ENCODE measurements around the gene EPHA7.

Gene EPHA7

DNA sequence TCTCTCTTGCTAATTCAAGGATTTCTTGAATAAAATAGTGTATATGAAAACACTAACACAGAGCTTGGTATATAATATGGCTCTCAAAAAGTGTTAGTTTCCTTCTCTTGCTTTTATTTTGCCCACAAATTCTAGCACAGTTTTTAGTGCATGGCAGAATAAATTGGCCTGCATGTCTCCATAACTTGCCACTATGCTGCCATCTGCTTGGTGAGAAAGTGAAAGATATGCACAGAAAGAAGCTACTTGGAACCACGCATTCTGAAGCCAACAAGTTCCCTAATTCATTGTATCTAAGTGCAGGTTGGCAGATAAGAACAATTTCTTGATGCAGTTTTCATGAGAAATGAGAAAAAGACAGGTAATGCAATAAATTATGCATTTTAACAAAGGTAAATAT is 101.2 kb downstream of the EPHA7 start:
- TF ChIP-seq ZFP41 (tag by site-specific recombination; IDR thresholded peaks at IDR 0.05; ENCODE audit: borderline replicate concordance) (no peak), ZNF2 (tag by site-specific recombination; IDR thresholded peaks at IDR 0.05) (no peak), ZNF292 (tag by site-specific recombination; IDR thresholded peaks at IDR 0.05; ENCODE audit: borderline replicate concordance, low read depth) (no peak), ZNF624 (tag by site-specific recombination; IDR thresholded peaks at IDR 0.05) (no peak), ZNF324 (tag by site-specific recombination; IDR thresholded peaks at IDR 0.05) (no peak), ZNF48 (tag by site-specific recombination; IDR thresholded peaks at IDR 0.05) (no peak)
- Histone ChIP-seq H3K4me1 (ENCODE audit: control insufficient read depth, insufficient read depth, low read length) (no peaks in the 10 kb centered on the region), H3K36me3 (ENCODE audit: control insufficient read depth in 2 of 2, insufficient read depth in 1 of 2, low read length in 2 of 2) (no peaks in the 10 kb centered on the region), H3K27ac (ENCODE audit: extremely low read depth, low read depth, low read length) (no peak overlapping the region), H3K4me3 (ENCODE audit: low read depth, low read length) (no peak overlapping the region), H3K9me3 (ENCODE audit: control insufficient read depth, insufficient read depth, low read depth, low read length) (no peaks in the 10 kb centered on the region)
- ChIA-PET POLR2A (interaction anchor here (1.2 kb wide), 1 partner anchor 101 kb away, joined by 3 read pairs; the partner anchor contains the start of gene EPHA7), CTCF (interaction anchor here (0.7 kb wide), 1 partner anchor 23 kb away, joined by 3 read pairs; no protein-coding TSS in a partner anchor)

DNA sequence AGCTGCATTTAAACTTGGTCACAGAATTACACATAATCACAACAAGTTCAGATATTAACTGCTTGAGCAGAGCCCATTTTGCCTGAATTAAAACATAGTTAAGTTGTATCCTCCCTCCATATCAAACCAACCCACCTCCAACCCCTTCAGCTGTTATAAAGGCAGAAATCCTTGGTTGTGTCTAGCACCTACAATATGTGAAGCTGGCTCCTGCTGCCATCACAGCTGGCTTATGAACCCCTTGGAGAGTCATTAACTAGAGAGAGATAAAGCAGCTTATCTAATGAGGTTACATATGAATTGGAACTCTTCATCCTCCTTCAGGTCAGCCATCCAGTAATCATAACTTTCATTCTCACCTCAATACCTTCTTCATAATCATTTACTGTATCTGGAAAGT is 101.8 kb downstream of the EPHA7 start:
- H3K4me1 ChIP-seq (ENCODE audit: control insufficient read depth, insufficient read depth, low read length), result no peaks in the 10 kb centered on the region
- H3K4me3 ChIP-seq (ENCODE audit: low read depth, low read length), result no peak overlapping the region
- no peak overlapping the region for H3K27ac ChIP-seq (ENCODE audit: extremely low read depth, low read depth, low read length)
- 0 out of 2 replicates have a peak, but pooled peaks have one; percentile 37 for TF ChIP-seq ZNF596 (tag by site-specific recombination; IDR thresholded peaks at IDR 0.05)
- TF ChIP-seq ZNF639 (tag by site-specific recombination; IDR thresholded peaks at IDR 0.05), result no peak
- TF ChIP-seq ZBTB17 (tag by site-specific recombination; IDR thresholded peaks at IDR 0.05), result no peak
- no peak for TF ChIP-seq ZNF19 (tag by site-specific recombination; IDR thresholded peaks at IDR 0.05; ENCODE audit: low read depth)
- no peaks in the 10 kb centered on the region for H3K9me3 ChIP-seq (ENCODE audit: control insufficient read depth, insufficient read depth, low read depth, low read length)
- no peaks in the 10 kb centered on the region for H3K36me3 ChIP-seq (ENCODE audit: control insufficient read depth in 2 of 2, insufficient read depth in 1 of 2, low read length in 2 of 2)
- POLR2A ChIA-PET, result interaction anchor here (1.2 kb wide), 1 partner anchor 101 kb away, joined by 3 read pairs; the partner anchor contains the start of gene EPHA7
- CTCF ChIA-PET, result interaction anchor here (0.7 kb wide), 1 partner anchor 24 kb away, joined by 3 read pairs; no protein-coding TSS in a partner anchor

- Histone ChIP-seq H3K4me1 (ENCODE audit: control insufficient read depth, insufficient read depth, low read length) (peaks cover 6% of the 10 kb centered on the region; the same call in 1 of the 2 replicates), H3K4me3 (ENCODE audit: low read depth, low read length) (no peak overlapping the region), H3K27ac (ENCODE audit: extremely low read depth, low read depth, low read length) (no peak overlapping the region), H3K36me3 (ENCODE audit: control insufficient read depth in 2 of 2, insufficient read depth in 1 of 2, low read length in 2 of 2) (no peaks in the 10 kb centered on the region), H3K9me3 (ENCODE audit: control insufficient read depth, insufficient read depth, low read depth, low read length) (no peaks in the 10 kb centered on the region)
- POLR2A ChIA-PET, result interaction anchor here (0.8 kb wide), 1 partner anchor 57 kb away, joined by 6 read pairs; no protein-coding TSS in a partner anchor
- CTCF ChIA-PET, result interaction anchor here (0.5 kb wide), 1 partner anchor 204 kb away, joined by 5 read pairs; no protein-coding TSS in a partner anchor
- no peak for TF ChIP-seq ZNF704 (tag by site-specific recombination; IDR thresholded peaks at IDR 0.05)
- TF ChIP-seq, protein P1, sequence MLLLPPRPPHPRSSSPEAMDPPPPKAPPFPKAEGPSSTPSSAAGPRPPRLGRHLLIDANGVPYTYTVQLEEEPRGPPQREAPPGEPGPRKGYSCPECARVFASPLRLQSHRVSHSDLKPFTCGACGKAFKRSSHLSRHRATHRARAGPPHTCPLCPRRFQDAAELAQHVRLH (tag by site-specific recombination; IDR thresholded peaks at IDR 0.05), result no peak
- TF ChIP-seq PRDM1 (tag by site-specific recombination; IDR thresholded peaks at IDR 0.05), result 0 out of 2 replicates have a peak, but pooled peaks have one; percentile 12
- TF ChIP-seq, protein P2, sequence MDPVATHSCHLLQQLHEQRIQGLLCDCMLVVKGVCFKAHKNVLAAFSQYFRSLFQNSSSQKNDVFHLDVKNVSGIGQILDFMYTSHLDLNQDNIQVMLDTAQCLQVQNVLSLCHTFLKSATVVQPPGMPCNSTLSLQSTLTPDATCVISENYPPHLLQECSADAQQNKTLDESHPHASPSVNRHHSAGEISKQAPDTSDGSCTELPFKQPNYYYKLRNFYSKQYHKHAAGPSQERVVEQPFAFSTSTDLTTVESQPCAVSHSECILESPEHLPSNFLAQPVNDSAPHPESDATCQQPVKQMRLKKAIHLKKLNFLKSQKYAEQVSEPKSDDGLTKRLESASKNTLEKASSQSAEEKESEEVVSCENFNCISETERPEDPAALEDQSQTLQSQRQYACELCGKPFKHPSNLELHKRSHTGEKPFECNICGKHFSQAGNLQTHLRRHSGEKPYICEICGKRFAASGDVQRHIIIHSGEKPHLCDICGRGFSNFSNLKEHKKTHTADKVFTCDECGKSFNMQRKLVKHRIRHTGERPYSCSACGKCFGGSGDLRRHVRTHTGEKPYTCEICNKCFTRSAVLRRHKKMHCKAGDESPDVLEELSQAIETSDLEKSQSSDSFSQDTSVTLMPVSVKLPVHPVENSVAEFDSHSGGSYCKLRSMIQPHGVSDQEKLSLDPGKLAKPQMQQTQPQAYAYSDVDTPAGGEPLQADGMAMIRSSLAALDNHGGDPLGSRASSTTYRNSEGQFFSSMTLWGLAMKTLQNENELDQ (tag by site-specific recombination; IDR thresholded peaks at IDR 0.05; ENCODE audit: low read depth), result no peak
- TF ChIP-seq ZNF596 (tag by site-specific recombination; IDR thresholded peaks at IDR 0.05), result no peak
- TF ChIP-seq, protein P3, sequence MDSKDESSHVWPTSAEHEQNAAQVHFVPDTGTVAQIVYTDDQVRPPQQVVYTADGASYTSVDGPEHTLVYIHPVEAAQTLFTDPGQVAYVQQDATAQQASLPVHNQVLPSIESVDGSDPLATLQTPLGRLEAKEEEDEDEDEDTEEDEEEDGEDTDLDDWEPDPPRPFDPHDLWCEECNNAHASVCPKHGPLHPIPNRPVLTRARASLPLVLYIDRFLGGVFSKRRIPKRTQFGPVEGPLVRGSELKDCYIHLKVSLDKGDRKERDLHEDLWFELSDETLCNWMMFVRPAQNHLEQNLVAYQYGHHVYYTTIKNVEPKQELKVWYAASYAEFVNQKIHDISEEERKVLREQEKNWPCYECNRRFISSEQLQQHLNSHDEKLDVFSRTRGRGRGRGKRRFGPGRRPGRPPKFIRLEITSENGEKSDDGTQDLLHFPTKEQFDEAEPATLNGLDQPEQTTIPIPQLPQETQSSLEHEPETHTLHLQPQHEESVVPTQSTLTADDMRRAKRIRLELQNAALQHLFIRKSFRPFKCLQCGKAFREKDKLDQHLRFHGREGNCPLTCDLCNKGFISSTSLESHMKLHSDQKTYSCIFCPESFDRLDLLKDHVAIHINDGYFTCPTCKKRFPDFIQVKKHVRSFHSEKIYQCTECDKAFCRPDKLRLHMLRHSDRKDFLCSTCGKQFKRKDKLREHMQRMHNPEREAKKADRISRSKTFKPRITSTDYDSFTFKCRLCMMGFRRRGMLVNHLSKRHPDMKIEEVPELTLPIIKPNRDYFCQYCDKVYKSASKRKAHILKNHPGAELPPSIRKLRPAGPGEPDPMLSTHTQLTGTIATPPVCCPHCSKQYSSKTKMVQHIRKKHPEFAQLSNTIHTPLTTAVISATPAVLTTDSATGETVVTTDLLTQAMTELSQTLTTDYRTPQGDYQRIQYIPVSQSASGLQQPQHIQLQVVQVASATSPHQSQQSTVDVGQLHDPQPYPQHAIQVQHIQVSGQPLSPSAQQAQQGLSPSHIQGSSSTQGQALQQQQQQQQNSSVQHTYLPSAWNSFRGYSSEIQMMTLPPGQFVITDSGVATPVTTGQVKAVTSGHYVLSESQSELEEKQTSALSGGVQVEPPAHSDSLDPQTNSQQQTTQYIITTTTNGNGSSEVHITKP (tag by site-specific recombination; IDR thresholded peaks at IDR 0.05), result peak; percentile 67
- no peak for TF ChIP-seq ZFP69B (tag by site-specific recombination; IDR thresholded peaks at IDR 0.05)
- no peak for TF ChIP-seq ZNF837 (tag by site-specific recombination; IDR thresholded peaks at IDR 0.05)
- TF ChIP-seq, protein P4, sequence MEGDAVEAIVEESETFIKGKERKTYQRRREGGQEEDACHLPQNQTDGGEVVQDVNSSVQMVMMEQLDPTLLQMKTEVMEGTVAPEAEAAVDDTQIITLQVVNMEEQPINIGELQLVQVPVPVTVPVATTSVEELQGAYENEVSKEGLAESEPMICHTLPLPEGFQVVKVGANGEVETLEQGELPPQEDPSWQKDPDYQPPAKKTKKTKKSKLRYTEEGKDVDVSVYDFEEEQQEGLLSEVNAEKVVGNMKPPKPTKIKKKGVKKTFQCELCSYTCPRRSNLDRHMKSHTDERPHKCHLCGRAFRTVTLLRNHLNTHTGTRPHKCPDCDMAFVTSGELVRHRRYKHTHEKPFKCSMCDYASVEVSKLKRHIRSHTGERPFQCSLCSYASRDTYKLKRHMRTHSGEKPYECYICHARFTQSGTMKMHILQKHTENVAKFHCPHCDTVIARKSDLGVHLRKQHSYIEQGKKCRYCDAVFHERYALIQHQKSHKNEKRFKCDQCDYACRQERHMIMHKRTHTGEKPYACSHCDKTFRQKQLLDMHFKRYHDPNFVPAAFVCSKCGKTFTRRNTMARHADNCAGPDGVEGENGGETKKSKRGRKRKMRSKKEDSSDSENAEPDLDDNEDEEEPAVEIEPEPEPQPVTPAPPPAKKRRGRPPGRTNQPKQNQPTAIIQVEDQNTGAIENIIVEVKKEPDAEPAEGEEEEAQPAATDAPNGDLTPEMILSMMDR (tag by site-specific recombination; IDR thresholded peaks at IDR 0.05), result no peak
Measured at GRCh38 chr6:93307505-93308409, 111.6 kb downstream of the EPHA7 start.
